ENCODE measurements around the gene RAP1GAP.

- no peak for TF ChIP-seq CTCF (IDR thresholded peaks at IDR 0.05; ENCODE audit: poor library complexity, severe bottlenecking)
- TF ChIP-seq EP300 (conservative IDR thresholded peaks at IDR 0.05; ENCODE audit: poor library complexity, severe bottlenecking): no peak
- TF ChIP-seq TAF1 (IDR thresholded peaks at IDR 0.05; ENCODE audit: low read depth): no peak
- no peak for TF ChIP-seq REST (IDR thresholded peaks at IDR 0.05; ENCODE audit: borderline replicate concordance)
- TF ChIP-seq MXI1 (conservative IDR thresholded peaks at IDR 0.05; ENCODE audit: poor library complexity, severe bottlenecking): no peak
- no peak for TF ChIP-seq POLR2AphosphoS5 (IDR thresholded peaks at IDR 0.05)
- TF ChIP-seq SMC3 (conservative IDR thresholded peaks at IDR 0.05; ENCODE audit: poor library complexity): no peak
- no peak for TF ChIP-seq EZH2 (IDR thresholded peaks at IDR 0.05; ENCODE audit: borderline replicate concordance, insufficient read depth, low read length, poor library complexity, severe bottlenecking)
- TF ChIP-seq RAD21 (conservative IDR thresholded peaks at IDR 0.05): no peak
Measured at GRCh38 chr1:21605964-21606705, 63.0 kb downstream of the RAP1GAP start.

Data from neural cell (in vitro differentiated cells).